HG02973 (cell line): ENCODE measurements around the gene SMIM35.
"Not testable (repeated sequence)": the region's sequence is repeated elsewhere in the genome, so short reads cannot be mapped to it uniquely, and the experiment has no call there.

Experiments used
- ATAC-seq: cut with Tn5 transposase; IDR thresholded peaks from one replicate; pipeline ENCODE4 v1.9.1; 2021; ENCODE audit warnings: moderate library complexity; ENCODE audit not compliant: unreplicated experiment

The SMIM35 gene

DNA sequence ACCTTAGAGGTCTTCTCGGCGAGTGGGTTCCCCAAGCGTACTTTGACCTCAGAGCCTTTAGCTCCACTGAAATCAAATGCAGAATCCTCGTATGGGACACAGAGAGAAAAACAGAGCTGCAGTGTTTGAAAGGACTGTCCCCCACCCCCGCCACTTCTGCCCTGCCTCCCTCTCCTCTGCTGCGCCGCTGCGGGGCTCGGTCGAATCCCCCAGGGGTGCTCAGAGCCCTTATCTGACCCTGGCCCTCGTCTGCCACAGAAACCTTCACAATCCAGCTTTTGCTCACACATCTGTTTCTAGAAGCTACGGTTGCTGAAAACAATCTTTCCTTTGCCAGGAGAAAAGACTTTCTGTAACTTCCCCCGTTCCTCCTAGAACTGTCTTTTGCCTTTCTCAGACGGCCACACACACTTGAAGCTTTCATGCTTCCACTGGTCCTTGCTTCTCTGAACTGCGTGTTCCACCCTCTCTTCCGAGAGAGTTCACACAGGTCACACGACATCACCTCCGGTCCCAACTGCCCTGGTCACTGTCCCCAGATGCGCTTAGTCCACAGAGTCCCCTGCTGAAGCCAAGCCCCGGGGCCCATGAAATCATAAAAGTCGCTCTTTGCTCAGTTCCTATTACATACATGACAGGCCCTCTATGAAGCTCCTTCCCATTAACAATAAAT lies 3.7 kb downstream of the SMIM35 start:
- no peak for ATAC-seq

GRCh38 chr11:118081241-118081958 lies 5.4 kb downstream of the SMIM35 start:
- ATAC-seq, result no peak

DNA sequence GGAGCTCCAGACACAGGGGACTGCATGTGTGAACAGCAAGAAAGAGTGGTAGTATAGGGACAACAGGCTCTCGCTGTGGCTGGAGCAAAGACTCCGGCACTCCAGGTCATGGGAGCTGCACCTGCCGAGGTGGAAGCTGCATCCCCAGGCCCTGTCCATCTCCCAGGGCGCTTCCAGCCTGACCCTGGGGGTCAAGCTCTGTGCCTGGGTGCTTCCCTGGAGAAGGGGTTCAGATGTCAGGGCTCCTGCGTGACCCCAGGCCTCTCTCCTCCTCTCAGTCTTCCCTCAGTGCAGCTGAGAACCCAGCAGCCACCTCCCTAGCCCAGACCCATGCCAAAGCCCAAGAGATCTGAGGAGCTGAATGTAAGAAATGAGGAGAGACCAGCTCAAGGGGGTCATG lies 6.5 kb downstream of the SMIM35 start:
- no peak for ATAC-seq

DNA sequence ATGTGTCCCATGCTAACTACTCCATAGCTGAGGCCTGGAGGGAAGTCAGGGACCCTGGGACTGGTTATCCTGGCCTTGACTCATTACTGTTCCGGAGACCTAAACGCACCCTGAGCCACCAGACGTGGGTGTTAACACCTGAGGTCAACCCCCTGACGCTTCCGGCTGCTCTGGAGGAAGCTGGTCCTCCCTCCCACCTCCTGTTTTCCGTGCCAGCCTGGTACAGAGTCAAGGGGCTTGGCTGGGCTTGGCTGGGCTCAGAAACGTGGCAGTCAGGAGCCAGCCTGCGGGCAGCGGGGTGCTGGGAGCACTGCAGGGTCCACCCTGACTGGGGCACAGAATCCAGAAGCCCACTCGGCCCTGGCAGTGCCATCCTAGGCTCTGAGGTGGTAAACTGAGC lies 7.3 kb downstream of the SMIM35 start:
- ATAC-seq, result no peak

GRCh38 chr11:118078911-118079411 lies 7.8 kb downstream of the SMIM35 start:
- ATAC-seq, result no peak

- ATAC-seq, result no peak
Measured at GRCh38 chr11:118076754-118077281, 9.9 kb downstream of the SMIM35 start, which contains the start of gene TMPRSS4. Gene TMPRSS4, plus strand, starts transcription at chr11:118077078. Its CDS starts 225 bp downstream, at chr11:118077303.

GRCh38 chr11:118074785-118075184 lies 12.0 kb downstream of the SMIM35 start:
- no peak for ATAC-seq

- ATAC-seq, result no peak
Measured at GRCh38 chr11:118074091-118074685, 12.6 kb downstream of the SMIM35 start.

GRCh38 chr11:118073554-118073953 lies 13.2 kb downstream of the SMIM35 start:
- no peak for ATAC-seq

GRCh38 chr11:118071416-118072030 lies 15.2 kb downstream of the SMIM35 start:
- no peak for ATAC-seq

DNA sequence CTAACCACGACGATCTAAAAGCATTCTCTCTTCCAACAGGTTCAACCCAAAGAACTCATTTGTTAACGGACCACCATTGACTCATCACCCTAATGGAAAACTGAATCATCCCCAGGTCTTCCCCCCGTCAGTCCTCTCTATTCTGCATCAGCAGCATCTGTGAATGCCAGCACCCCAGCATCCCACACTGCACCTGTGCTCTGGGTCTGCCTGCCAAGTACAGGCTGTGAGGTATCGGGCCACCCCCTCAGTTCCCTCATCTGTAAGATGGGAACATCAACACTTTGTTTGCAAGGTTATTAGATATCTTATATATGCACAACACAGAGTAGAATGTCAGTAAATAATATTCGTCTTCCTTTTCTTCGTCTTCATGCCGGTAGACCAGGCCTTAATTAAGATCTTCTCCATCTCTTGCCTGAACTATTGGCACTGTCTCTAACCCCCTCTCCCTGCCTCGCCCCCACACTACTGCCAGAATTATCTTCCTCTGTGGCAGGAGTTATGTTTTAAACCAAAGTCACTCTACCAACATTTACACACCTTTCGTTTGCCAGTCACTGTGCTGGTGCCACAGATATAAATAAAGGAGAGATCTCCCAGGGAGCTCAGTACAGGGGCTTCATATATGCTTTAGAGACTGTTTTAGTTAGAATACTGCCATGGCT lies 17.7 kb downstream of the SMIM35 start:
- ATAC-seq, result no peak

DNA sequence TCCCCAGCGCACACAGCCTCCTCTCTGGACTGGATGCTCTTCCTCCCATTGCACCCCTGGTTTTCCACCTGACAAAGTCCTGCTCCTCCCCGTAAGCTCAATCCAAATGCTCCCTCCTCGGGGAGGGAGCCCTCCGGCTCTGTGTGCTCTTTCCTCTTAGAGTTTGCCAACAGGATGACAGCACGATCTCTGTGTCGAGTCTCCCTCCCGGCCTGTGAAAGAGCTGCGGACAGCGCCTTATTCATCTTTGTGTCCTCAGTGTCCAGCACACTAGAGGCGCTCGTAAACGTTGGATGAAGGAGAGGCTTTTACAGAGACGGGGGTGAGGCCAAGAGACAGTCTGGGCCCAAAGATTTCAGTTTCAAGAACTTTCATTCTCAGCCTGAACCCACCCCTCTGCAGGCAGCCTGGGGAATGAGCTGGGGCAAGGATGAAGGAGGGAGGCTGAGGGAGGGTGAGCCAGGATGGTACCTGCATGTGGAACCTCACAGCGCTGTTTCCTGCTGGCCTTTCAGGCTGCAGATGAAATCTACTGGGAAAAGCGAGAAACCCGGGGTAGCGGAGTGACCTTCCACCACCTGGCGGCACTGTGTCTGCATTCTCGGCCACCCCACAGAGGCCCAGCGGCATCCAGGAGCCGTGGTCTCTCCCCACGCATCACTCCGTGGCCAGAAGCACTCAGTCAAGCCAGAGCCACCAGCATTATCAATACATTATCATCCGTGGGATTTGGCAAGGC lies 18.4 kb downstream of the SMIM35 start:
- no peak for ATAC-seq

GRCh38 chr11:118067006-118067405 lies 19.8 kb downstream of the SMIM35 start:
- ATAC-seq, result no peak

DNA sequence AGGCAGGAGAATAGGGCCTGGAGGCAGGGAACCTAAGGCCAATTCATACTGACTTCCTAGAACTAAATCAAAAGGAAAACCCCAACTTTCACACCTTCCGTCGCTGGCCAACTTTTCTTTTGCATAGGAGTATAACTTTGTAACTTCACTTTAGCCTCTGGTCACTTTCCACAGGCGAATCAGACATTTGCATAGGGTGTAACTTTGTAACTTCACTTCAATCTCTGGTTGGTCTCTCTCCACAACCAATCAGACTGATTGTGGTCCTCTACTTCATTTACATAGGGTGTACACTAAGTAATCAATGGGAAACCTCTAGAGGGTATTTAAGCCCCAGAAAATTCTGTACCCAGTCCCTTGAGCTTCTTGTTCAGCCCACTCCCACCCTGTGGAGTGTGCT lies 21.4 kb downstream of the SMIM35 start:
- no peak for ATAC-seq

DNA sequence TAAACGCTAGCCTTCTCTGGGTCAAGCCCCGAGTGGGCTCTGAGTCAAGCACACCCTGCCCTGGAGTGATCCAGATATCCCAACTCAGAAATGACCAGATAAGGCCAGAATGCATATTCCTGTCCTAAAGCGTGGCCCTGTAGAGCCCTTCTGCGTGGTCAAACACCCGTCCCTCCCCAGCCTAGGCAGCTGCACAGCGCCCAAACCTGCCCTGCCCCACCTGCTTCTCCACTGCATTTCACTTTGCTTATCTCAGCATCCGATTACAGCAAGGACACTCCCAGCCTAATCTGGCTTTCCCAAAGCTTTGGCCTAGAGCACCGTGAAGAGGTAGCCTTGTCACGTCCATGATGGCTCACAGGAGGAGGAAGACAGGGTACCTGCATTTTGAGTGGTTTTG lies 21.8 kb downstream of the SMIM35 start:
- ATAC-seq, result no peak

- not testable (repeated sequence) for ATAC-seq
Measured at GRCh38 chr11:118062631-118063030, 24.1 kb downstream of the SMIM35 start.

GRCh38 chr11:118062181-118062580 lies 24.6 kb downstream of the SMIM35 start:
- not testable (repeated sequence) for ATAC-seq

GRCh38 chr11:118061586-118062125 lies 25.1 kb downstream of the SMIM35 start:
- no peak for ATAC-seq

GRCh38 chr11:118060869-118061268 lies 25.9 kb downstream of the SMIM35 start:
- no peak for ATAC-seq
